ENCODE results near the gene C17orf107.
"Not testable (repeated sequence)": the region's sequence is repeated elsewhere in the genome, so short reads cannot be mapped to it uniquely, and the experiment has no call there.

Gene C17orf107

DNA sequence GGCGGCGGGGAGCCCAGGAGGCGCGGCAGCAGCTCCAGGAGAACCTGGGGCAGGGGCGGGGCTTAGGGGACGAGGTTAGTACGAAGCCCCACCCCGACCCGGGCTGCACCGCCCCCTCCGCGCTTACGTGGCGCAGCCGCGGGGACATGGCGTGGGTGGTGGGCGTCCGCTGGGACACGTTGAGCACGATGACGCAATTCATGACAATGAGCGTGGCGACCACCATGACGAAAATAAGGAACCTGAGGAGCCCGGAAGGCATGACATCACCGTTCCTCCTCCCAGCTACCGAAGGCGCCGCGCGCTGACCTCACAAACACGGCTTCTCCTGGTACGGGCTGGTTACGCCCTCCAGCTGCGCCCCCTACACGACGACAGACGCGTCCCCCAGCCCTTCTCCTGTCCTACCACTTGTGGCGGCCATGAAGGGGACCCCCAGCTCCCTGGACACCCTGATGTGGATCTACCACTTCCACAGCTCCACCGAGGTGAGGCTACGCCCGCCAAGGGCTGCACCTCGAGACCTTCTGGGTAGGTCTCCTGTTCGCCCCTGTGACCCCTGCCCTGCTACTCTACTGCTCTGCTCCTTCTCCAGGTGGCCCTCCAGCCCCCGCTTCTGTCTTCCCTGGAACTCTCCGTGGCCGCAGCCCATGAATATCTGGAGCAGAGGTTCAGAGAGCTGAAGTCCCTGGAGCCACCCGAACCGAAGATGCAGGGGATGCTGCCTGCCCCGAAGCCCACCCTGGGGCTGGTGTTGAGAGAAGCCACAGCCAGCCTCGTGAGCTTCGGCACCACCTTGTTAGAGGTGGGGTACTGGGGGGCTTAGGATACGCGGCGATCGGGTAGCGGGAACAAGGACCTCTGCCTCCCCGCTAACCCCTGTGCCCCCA, at the start of gene C17orf107:
Gene C17orf107 (plus strand): TSS at position 196 of the 890 bp plus-strand sequence. CDS start 227 bp downstream, at position 423.
- peak; percentile 89 for DNase-seq (ENCODE audit: low spot score)

DNA sequence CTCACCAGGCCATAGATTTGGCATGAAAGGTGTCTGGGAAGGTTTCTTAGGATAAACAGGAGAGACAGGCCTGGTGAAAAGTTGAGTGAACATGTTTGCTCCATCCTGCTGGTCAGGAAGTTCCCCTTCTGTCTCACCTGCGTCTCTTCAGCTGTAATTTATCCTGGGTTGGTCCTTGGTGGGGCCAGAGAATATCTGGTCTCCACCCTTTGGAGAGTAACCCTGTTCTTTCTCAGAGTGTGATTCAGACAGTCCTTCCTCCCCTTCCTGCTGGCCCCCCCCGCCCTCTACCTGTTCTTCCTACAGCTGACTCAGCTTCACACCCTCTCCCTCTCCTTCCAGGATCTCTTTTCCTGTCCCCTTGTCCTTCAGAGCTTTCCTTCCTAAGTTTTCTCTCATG, 49.1 kb upstream of the C17orf107 start:
- no peak for DNase-seq (ENCODE audit: low spot score)

DNA sequence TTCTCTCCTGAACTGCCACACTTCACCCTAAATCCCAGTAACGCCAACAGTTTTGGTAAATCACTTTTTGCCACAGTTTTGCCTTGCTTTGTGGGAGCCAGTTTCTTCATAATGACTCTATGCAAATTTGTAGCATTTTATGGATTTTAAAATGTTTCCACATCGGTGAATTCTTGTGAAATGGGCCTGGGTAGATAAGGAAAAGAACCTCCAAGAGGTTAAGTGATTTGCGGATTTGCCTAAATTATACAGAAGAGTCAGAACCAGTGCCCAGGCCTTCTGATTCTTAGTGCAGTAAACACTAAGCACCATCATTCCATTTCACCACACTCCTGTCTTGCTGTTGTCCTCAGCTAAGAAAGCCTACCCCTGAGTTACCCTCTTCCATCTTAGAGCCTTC, 48.3 kb upstream of the C17orf107 start:
- DNase-seq (ENCODE audit: low spot score): no peak

DNA sequence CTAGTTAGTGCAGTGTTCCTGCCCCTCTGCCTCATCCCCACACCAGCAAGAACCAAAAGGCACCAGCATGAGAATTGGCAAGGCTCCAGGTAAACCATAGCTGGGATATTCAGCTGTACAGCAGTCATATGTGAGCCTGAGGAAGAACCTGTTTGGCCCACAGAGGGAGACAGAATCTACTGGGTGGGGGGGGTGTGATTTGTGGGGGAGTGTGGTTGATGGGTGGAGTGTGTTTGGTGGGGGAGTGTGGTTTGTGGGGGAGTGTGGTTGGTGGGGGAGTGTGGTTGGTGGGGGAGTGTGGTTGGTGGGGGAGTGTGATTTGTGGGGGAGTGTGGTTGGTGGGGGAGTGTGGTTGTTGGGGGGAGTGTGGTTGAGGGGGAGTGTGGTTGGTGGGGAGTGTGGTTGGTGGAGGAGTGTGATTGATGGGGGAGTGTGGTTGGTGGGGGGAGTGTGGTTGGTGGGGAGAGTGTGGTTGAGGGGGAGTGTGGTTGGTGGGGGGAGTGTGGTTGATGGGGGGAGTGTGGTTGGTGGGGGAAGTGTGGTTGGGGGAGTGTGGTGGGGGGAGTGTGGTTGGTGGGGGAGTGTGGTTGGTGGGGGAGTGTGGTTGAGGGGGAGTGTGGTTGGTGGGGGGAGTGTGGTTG, 46.6 kb upstream of the C17orf107 start:
- DNase-seq (ENCODE audit: low spot score): peak; percentile 61

DNA sequence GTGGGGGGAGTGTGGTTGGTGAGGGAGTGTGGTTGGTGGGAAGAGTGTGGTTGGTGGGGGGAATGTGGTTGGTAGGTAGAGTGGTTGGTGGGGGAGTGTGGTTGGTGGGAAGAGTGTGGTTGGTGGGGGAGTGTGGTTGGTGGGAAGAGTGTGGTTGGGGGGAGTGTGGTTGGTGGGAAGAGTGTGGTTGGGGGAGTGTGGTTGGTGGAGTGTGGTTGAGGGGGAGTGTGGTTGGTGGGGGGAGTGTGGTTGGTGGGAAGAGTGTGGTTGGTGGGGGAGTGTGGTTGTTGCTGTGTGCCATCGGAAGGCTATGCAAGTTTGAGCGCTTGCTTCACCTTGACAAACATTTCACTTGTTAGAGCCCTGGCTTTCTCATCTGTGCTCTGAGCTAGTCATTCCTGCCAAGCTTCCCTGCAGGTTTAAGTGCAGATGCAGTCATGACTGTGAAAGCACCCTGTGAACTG, 46.1 kb upstream of the C17orf107 start:
- DNase-seq (ENCODE audit: low spot score): no peak

DNA sequence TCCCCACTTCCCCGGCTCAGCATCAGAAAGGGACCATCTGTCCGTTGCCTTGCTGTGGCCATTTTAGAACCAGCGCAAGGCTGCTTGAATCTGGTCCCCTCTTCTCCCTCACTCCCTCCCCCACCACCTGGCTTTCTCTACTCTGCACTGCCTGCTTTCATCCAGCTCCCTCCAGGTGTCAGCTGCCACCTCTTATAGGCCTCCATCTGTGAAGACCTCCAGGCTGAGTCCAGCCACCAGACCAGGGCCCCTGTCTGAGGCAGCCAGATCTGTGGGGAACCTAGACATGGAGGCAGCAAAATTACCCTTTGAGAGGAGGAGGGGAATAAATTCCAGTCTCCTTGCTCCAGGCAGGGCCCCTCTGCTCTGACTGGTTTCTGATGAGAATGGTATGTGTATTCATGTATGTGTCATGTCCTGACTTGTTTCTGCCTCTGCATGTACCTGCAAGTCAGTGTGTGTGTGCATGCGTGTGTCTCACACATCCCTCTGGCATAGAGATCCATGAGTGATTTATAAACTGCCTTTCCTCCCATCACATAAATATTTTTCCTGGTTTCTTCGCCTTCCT, 45.1 kb upstream of the C17orf107 start:
- DNase-seq (ENCODE audit: low spot score): no peak

DNA sequence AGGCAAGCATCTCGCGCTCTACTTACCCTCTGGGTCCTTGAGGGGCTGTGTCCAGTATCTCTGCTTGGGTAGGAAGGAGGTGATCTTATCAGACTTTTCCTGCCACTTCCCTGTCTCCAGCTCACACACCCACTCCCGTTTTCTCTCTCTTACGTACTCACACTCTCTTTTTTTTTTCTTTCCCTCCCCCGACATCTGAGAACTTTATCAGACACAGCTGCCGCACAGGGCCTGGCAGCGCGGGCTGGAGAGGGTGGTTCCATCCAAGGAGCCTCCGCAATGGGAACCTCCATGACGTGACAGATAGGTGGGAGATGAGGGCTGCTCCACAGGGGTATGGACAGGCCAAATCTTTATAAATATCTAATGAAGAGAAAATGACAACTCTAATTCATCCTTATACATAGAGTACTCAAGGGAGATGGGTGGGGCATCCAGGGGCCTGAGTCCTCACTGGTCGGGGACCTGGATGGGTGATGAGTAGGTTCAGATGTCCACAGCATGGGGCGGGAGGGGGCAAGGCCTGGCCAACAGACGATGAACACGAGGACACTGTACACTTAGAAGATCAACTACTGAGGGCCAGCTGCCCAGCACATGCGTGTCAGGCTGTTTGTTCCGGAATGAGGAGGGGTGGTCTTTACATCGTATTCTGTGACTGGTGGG, 42.9 kb upstream of the C17orf107 start:
- no peak for DNase-seq (ENCODE audit: low spot score)

DNA sequence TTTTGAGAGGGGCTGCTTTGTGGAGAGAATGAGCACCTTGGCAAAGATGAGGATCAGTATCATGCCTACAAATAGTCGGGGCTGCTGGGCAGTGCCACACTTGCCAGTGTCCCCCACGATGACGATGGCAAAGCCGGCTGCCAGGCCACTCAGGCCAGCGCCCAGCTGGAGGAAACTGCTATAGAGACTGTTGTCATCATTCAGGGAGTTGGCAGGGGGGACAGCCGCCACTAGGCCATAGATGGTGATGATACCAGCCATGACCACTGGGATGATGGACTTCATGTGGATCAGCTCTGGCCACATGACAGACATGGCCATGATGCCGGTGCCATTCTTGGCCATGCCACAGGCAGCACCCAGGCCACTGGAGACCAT, 42.4 kb upstream of the C17orf107 start:
- no peak for DNase-seq (ENCODE audit: low spot score)

DNA sequence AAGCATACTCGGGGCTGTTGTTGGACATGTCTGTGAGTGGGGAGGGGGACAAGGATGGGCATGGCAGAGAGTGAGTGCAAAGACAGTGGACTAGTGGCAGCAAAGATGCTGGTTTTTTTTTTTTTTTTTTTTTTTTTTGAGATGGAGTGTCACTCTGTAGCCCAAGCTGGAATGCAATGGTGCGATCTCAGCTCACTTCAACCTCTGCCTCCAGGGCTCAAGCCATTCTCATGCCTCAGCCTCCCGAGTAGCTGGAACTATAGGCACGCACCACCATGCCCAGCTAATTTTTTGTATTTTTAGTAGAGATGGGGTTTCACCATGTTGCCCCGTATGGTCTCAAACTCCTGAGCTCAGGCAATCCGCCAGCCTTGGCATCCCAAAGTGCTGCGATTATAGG, 42.0 kb upstream of the C17orf107 start:
- DNase-seq (ENCODE audit: low spot score): not testable (repeated sequence)

DNA sequence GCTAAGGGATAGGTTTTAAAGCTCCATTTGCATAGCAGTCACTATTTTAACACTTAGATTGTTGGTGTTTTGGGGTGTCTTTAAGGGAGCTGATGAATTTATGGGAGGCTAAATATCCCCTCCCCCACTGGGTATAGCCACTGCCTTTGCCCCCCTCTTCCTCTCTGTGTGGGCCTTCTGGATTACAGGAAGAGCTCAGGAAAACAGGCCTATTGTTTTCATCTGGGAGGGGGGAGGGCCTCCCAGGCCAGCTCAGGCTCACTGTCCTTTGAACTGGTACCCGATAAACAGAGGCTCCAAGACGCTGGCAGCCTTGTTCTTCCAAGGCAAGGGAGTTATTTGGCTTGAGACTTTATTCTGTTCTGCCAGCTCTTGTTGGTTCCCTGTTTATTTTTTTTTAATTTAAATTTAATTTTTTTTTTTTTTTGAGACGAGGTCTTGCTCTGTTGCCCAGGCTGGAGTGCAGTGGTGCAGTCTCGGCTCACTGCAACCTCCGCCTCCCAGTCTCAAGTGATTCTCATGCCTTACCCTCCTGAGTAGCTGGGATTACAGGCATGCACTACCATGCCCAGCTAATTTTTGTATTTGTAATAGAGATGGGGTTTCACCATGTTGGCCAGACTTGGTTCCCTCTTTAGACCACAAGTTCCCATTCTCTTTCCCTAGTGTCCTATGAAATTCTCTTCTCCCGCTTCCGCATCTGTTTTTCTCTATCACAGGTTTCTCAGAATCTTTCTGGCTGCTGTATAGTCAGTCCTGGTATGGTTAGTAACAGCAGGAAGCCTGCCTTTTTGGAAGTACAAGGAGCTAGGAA, 41.1 kb upstream of the C17orf107 start:
- DNase-seq (ENCODE audit: low spot score): no peak

DNA sequence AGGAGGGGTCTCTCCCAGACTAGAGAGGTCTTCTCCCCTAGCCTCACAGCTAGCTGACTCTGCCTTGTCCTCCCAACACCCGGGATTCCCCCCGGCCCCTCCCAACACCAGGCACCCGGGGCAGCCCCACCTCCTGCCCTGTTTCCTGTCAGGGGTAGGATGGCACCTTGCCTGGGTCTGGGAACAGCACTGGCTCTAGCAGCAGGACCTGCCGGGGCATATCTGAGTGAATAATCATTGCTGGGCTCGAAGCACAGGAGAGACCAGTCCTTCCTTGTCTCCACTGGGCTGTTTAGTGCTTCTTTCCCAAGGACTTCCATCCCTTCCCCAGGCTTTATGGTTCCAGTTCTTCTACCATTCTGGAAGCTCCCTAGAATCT, 40.5 kb upstream of the C17orf107 start:
- DNase-seq (ENCODE audit: low spot score): peak; percentile 46

DNA sequence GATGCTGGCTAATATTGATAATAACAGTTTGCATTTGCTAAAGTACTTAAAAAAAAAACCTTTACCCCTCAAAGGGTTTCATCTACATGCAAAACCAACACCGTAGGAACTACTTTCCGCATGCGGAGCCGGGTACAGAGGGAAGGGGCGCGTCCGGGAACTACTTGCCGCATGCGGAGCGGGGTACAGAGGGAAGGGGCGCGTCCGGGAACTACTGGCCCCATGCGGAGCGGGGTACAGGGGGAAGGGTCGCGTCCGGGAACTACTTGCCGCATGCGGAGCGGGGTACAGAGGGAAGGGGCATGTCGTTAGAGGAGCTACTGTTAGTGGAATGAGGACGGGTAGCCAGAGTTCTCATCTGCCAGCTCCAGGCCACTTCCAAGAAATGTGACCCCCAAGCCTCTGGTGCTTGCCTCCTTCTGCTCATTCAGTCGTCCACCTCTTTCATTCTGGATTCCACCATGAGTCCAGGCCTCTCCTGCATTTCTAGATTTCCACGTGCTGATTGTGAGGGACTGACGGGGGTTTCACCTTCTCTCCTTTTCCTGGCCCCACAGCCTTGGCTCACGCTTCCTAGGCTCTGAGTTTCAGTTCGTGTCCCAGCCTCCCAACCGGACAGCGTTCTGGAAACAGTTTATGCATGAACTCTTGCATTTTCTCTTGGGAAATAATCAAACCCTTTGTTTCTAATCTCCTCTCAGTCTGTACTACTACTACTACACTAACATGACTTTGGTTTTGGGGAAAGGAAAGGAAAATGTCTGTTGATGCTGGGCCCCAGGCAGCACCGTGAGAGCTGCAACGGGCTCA, 39.3 kb upstream of the C17orf107 start:
- DNase-seq (ENCODE audit: low spot score): no peak

DNA sequence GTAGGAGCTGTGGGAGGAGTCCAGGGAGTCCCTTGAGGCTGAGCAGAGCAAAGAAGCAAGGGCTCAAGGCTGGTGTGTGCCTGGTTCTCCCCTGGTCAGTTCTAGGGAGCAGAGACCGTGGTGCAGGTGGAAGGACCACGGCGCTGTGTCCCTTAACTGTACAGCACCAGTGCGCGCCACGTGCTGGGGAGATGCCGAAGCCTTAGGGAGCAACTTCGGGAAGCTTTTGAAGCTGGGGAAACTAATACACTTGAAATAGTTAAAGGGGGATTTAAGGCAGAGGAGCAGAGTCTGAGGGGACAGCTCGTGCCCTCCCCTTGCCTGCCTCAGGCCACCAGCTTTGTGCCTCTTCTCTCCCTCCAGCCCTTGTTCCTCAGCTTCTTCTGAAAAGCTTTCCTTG, 38.7 kb upstream of the C17orf107 start:
- no peak for DNase-seq (ENCODE audit: low spot score)

DNA sequence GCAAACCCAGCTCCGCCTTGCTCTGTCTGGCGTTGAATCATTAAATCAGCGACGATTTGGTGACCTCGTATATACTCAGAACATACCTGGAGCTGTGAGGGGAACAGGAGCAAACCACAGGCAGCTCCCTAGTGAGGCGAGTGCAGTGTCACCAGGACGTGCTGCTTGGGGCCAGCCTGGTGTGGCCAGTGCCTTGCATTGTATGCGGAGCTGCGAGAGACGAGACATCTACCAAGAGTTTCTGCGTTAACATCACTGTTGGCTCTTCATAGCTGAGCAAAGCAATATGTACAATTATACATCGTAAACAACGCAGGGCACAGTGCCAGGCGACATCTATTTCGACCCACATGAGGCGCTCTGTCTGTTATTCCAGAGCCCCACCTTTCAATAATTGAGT, 38.3 kb upstream of the C17orf107 start:
- DNase-seq (ENCODE audit: low spot score): no peak

DNA sequence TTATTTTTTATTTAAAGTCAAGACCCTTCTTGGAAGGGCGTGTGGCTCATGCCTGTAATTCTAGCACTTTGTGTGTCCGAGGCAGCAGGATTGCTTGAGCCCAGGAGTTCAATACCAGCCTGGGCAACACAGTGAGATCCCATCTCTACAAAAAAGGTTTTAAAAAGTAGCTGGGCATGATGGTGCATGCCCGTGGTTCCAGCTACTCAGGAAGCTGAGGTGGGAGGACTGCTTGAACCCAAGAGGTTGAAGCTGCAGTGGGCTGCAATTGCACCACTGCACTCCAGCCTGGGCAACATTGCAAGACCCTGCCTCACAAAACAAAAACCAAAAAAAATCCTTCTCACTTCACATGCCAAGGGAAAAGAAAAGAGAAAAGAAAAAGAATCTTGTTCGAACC, 36.6 kb upstream of the C17orf107 start:
- no peak for DNase-seq (ENCODE audit: low spot score)

DNA sequence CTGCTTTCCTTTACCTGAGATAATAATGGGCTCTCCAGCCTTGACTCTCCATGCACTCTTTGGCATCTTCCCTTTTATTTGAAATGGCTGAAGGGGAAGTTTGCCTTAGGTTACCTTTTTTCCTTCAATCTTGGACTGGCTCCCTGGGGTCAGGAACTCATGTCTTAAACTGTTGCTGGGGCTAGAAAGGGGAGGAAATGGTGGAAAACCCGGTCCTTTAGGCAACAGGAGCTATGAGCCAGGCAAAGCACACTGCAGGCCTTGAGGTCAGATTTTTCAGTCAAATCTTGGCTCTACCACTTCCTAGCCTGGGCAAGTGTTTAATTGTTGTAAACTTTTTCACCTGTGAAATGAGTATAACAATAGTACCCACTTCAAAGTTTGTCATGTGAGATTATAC, 36.0 kb upstream of the C17orf107 start:
- DNase-seq (ENCODE audit: low spot score): no peak

DNA sequence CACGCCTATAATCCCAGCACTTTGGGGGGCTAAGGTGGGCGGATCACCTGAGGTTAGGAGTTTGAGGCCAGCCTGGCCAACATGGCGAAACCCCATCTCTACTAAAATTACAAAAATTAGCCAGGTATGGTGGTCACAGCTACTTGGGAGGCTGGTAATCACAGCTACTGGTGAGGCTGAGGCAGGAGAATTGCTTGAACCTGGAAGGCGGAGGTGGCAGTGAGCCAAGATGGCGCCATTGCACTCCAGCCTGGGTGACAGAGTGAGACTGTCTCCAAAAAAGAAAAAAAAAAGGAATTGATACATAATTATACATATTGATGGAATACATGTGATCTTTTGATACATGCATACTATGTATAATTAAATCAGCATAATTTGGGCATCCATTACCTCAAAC, 31.8 kb upstream of the C17orf107 start:
- not testable (repeated sequence) for DNase-seq (ENCODE audit: low spot score)

DNA sequence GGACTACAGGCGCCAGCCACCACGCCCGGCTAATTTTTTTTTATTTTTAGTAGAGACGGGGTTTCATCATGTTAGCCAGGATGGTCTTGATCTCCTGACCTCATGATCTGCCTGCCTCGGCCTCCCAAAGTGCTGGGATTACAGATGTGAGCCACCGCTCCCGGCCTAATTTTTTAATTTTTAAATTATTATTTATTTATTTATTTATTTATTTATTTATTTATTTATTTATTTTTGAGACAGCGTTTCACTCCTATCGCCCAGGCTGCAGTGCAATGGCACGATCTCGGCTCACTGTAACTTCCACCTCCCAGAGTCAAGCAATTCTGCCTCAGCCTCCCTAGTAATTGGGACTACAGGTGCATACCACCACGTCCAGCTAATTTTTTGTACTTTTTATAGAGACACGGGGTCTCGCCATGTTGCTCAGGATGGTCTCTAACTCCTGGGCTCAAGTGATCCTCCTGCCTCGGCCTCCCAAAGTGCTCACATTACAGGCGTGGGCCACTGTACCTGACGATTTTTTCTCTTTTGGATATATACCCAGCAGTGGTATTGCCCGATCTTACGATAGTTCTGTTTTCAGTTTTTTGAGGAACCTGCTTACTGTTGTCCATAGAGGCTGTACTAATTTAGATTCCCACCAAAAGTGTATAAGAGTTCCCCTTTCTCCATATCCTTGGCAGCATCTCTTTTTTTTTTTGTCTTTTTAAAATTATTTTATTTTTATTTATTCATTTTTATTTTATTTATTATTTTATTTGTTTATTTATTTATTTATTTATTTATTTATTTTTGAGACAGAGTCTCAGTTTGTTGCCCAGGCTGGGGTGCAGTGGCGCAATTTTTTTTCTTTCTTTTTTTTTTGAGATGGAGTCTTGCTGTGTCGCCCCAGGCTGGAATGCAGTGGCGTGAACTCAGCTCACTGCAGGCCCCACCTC, 30.0 kb upstream of the C17orf107 start:
- not testable (repeated sequence) for DNase-seq (ENCODE audit: low spot score)

DNA sequence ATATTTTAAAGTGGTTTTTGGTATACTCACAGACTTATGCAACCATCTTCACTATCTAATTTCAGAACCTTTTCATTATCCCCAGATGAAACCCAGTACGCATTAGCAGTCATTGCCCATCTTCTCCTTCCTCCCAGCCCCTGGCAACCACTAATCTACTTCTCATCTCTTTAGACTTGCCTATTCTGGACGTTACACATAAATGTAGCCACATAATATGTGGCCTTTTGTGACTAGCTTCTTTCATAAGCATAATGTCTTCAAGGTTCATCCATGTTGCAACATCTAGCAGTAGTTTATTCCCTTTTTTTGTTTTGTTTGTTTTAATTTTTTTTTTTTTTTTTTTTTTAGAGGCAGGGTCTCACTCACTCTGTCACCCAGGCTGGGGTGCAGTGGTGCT, 28.5 kb upstream of the C17orf107 start:
- no peak for DNase-seq (ENCODE audit: low spot score)

DNA sequence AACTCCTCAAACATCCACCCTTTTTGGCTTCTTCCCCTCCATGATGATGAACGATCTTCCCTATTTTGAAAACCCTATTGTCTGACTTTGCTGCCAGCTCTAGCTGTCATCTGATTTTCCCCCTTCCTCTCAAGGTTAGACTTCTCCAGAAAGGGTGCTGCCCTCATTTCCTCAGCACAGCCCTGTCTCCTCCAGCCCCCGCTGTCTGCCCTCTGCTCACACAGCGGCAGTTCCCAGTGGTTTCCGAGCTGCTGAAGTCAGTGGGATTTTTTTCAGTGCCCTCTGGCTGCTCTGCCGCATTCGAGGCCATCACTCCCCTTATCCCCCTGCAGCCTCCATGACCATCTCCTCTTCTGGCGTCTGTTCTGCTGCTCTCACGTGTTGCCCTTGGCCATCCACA, 26.6 kb upstream of the C17orf107 start:
- DNase-seq (ENCODE audit: low spot score): no peak

Data from AG20443 (cell line).